ENCODE results near the gene NTN1. TPM values are rescaled to one million over a fixed set of nuclear protein-coding genes. Genes with fewer than 3 reads are reported as not detected.

NTN1 gene
- total and polyA plus RNA-seq, 11 donors: 9.3 to 25.8 (median 17.3) TPM

GRCh38 chr17:9144502-9145249 is 123.4 kb downstream of the NTN1 start:
- H3K36me3 ChIP-seq: no peaks in the 10 kb centered on the region
- TF ChIP-seq CTCF (IDR thresholded peaks at IDR 0.05): no peak
- TF ChIP-seq POLR2A (IDR thresholded peaks at IDR 0.05): no peak
- ATAC-seq: no peak
- 85 to 90% (median 88%) methylated on average over 15 to 19 of the region's 19 CpGs for WGBS, 4 donors
- no peaks in the 10 kb centered on the region for H3K9me3 ChIP-seq
- H3K27me3 ChIP-seq: no peaks in the 10 kb centered on the region
- peaks cover 0 to 21% (median 0%) of the 10 kb centered on the region in 12 donors for H3K4me1 ChIP-seq
- H3K27ac ChIP-seq: no peak overlapping the region
- no peak overlapping the region for H3K4me3 ChIP-seq
- intact Hi-C loops (cut with DNase I): no loop called here
- no peak for DNase-seq

GRCh38 chr17:9146064-9146463 is 124.8 kb downstream of the NTN1 start:
- intact Hi-C loops (cut with DNase I): no loop called here
- no peaks in the 10 kb centered on the region for H3K36me3 ChIP-seq
- peaks cover 0 to 22% (median 0%) of the 10 kb centered on the region in 12 donors for H3K4me1 ChIP-seq
- no peak overlapping the region for H3K27ac ChIP-seq
- DNase-seq (no peak), ATAC-seq (no peak)
- WGBS, 4 donors: 73 to 81% (median 76%) methylated on average over 4 of the region's 4 CpGs
- no peaks in the 10 kb centered on the region for H3K9me3 ChIP-seq
- no peak overlapping the region for H3K4me3 ChIP-seq
- H3K27me3 ChIP-seq: no peaks in the 10 kb centered on the region
- TF ChIP-seq CTCF (IDR thresholded peaks at IDR 0.05): no peak
- TF ChIP-seq POLR2A (IDR thresholded peaks at IDR 0.05): no peak

- Histone ChIP-seq H3K27ac (no peak overlapping the region), H3K27me3 (no peaks in the 10 kb centered on the region), H3K4me1 (peaks cover 0 to 13% (median 0%) of the 10 kb centered on the region in 12 donors), H3K9me3 (no peaks in the 10 kb centered on the region), H3K36me3 (no peaks in the 10 kb centered on the region), H3K4me3 (no peak overlapping the region)
- TF ChIP-seq CTCF (IDR thresholded peaks at IDR 0.05): no peak
- no peak for TF ChIP-seq POLR2A (IDR thresholded peaks at IDR 0.05)
- intact Hi-C loops (cut with DNase I): no loop called here
- ATAC-seq (peak in 1 of 4 donors; percentile 19), DNase-seq (no peak)
- WGBS, 4 donors: 65 to 81% (median 67%) methylated on average over 5 to 6 of the region's 6 CpGs
Measured at GRCh38 chr17:9148905-9149525, 127.7 kb downstream of the NTN1 start.

- no peaks in the 10 kb centered on the region for H3K9me3 ChIP-seq
- no peaks in the 10 kb centered on the region for H3K27me3 ChIP-seq
- peaks cover 0 to 13% (median 0%) of the 10 kb centered on the region in 12 donors for H3K4me1 ChIP-seq
- TF ChIP-seq POLR2A (IDR thresholded peaks at IDR 0.05) (no peak), CTCF (IDR thresholded peaks at IDR 0.05) (no peak)
- DNase-seq (no peak), ATAC-seq (peak in 1 of 4 donors; percentile 20)
- no peaks in the 10 kb centered on the region for H3K36me3 ChIP-seq
- 59 to 65% (median 61%) methylated on average over 25 of the region's 25 CpGs for WGBS, 4 donors
- H3K27ac ChIP-seq: no peak overlapping the region
- intact Hi-C loops (cut with DNase I): no loop called here
- no peak overlapping the region for H3K4me3 ChIP-seq
Measured at GRCh38 chr17:9150446-9151090, 129.3 kb downstream of the NTN1 start.

All from heart left ventricle (tissue), 16 donors.